GM18951 (cell line): ENCODE data around the gene TMEM184B.

ENCODE experiments used
- POLR2A ChIP-seq: IDR thresholded peaks from 4 replicates; pipeline ENCODE4 v1.6.1; 2011; ENCODE audit warnings: mild to moderate bottlenecking; ENCODE audit not compliant: insufficient read length, insufficient read depth; ENCODE audit errors: extremely low read depth
- in situ Hi-C: fragments of 300-500 bp; cut with MboI; formaldehyde crosslinking; loops from one replicate; pipeline ENCODE4 v1.12.0; 2022; ENCODE audit warnings: low sequenced_read_pairs, mixed read lengths, inconsistent platforms; ENCODE audit not compliant: unreplicated experiment

The TMEM184B gene

GRCh38 chr22:38313384-38313955 lies 40.7 kb upstream of the TMEM184B start:
- TF ChIP-seq POLR2A: no peak
- in situ Hi-C loops: no loop called here

GRCh38 chr22:38312261-38312800 lies 39.5 kb upstream of the TMEM184B start:
- in situ Hi-C loops: no loop called here
- no peak for TF ChIP-seq POLR2A

GRCh38 chr22:38311323-38311620 lies 38.5 kb upstream of the TMEM184B start:
- in situ Hi-C loops: no loop called here
- TF ChIP-seq POLR2A: no peak

- in situ Hi-C loops: no loop called here
- no peak for TF ChIP-seq POLR2A
These were observed 37.9 kb upstream of the TMEM184B start for GRCh38 chr22:38310518-38311322.

GRCh38 chr22:38309614-38310517 lies 37.1 kb upstream of the TMEM184B start:
- in situ Hi-C loops: no loop called here
- no peak for TF ChIP-seq POLR2A

- in situ Hi-C loops: no loop called here
- TF ChIP-seq POLR2A: no peak
These were observed 36.1 kb upstream of the TMEM184B start for GRCh38 chr22:38308791-38309498.

GRCh38 chr22:38305471-38306448 lies 33.0 kb upstream of the TMEM184B start:
- in situ Hi-C loops: no loop called here
- peak; percentile 31 for TF ChIP-seq POLR2A

- TF ChIP-seq POLR2A: no peak
- in situ Hi-C loops: no loop called here
These were observed 31.7 kb upstream of the TMEM184B start for GRCh38 chr22:38304526-38304925.

- in situ Hi-C loops: no loop called here
- no peak for TF ChIP-seq POLR2A
These were observed 31.2 kb upstream of the TMEM184B start for GRCh38 chr22:38303974-38304373.

GRCh38 chr22:38302906-38303305 lies 30.1 kb upstream of the TMEM184B start:
- TF ChIP-seq POLR2A: no peak
- in situ Hi-C loops: no loop called here

GRCh38 chr22:38300946-38301345 lies 28.1 kb upstream of the TMEM184B start:
- TF ChIP-seq POLR2A: no peak
- in situ Hi-C loops: no loop called here
